ENCODE results near the gene APH1B.

- TF ChIP-seq, protein P1, sequence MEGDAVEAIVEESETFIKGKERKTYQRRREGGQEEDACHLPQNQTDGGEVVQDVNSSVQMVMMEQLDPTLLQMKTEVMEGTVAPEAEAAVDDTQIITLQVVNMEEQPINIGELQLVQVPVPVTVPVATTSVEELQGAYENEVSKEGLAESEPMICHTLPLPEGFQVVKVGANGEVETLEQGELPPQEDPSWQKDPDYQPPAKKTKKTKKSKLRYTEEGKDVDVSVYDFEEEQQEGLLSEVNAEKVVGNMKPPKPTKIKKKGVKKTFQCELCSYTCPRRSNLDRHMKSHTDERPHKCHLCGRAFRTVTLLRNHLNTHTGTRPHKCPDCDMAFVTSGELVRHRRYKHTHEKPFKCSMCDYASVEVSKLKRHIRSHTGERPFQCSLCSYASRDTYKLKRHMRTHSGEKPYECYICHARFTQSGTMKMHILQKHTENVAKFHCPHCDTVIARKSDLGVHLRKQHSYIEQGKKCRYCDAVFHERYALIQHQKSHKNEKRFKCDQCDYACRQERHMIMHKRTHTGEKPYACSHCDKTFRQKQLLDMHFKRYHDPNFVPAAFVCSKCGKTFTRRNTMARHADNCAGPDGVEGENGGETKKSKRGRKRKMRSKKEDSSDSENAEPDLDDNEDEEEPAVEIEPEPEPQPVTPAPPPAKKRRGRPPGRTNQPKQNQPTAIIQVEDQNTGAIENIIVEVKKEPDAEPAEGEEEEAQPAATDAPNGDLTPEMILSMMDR (IDR thresholded peaks at IDR 0.05): no peak
- TF ChIP-seq POLR2A (IDR thresholded peaks at IDR 0.05): no peak
Measured at GRCh38 chr15:63354821-63355650, 77.6 kb downstream of the APH1B start.

Data from thyroid gland (tissue), 4 donors.